ENCODE results near the gene KLHL29. TPM values are rescaled to one million over a fixed set of nuclear protein-coding genes. Genes with fewer than 3 reads are reported as not detected.
A peak's percentile ranks its signal among the peaks of the same experiment; 100 is the strongest.

Gene KLHL29
- total and polyA plus RNA-seq, 2 experiments from 2014 or later: 3.8 to 9.9 TPM

DNA sequence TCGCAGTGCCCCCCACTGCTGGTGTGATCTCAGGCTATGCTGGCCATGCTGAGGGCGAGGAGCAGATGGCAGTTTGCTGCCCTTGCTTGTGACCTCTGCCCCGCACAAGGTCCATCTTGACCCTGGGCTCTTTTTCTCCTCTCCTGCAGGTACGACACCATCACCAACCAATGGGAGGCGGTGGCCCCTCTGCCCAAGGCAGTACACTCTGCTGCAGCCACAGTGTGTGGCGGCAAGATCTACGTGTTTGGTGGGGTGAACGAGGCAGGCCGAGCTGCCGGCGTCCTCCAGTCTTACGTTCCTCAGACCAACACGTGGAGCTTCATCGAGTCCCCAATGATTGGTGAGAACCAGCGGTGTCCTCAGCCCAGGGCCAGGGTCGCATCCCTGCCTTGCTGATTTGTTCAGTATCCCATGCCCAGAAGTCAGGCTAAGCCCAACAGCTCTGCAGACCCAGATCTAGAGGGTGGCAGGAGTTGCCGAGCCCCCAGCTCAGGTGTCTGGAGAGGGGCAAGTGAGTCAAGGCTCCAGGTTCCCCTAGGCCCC lies 318.1 kb downstream of the KLHL29 start:
- Histone ChIP-seq H2AFZ (no peak overlapping the region), H3K79me2 (no peaks in the 10 kb centered on the region), H3K27me3 (no peaks in the 10 kb centered on the region), H3K36me3 (replicated peaks; ENCODE audit: insufficient read depth, low read depth) (no peaks in the 10 kb centered on the region), H4K20me1 (ENCODE audit: insufficient read depth, poor library complexity, severe bottlenecking) (no peaks in the 10 kb centered on the region), H3K9me2 (replicated peaks; ENCODE audit: insufficient read depth) (no peaks in the 10 kb centered on the region), H3K27ac (no peak overlapping the region), H3K4me2 (no peak overlapping the region), H3K9me3 (ENCODE audit: low read depth) (no peaks in the 10 kb centered on the region), H3K4me3 (no peak overlapping the region), H3K4me1 (ENCODE audit: insufficient read depth) (no peaks in the 10 kb centered on the region)
- TF ChIP-seq EZH2phosphoT487 (IDR thresholded peaks at IDR 0.05; ENCODE audit: low read depth, severe bottlenecking, unreplicated experiment): no peak
- DNase-seq (ENCODE audit: low spot score): no peak
- WGBS (ENCODE audit: low lambda C conversion rate, missing lambda C conversion rate): 96% methylated on average over 17 of the region's 17 CpGs

DNA sequence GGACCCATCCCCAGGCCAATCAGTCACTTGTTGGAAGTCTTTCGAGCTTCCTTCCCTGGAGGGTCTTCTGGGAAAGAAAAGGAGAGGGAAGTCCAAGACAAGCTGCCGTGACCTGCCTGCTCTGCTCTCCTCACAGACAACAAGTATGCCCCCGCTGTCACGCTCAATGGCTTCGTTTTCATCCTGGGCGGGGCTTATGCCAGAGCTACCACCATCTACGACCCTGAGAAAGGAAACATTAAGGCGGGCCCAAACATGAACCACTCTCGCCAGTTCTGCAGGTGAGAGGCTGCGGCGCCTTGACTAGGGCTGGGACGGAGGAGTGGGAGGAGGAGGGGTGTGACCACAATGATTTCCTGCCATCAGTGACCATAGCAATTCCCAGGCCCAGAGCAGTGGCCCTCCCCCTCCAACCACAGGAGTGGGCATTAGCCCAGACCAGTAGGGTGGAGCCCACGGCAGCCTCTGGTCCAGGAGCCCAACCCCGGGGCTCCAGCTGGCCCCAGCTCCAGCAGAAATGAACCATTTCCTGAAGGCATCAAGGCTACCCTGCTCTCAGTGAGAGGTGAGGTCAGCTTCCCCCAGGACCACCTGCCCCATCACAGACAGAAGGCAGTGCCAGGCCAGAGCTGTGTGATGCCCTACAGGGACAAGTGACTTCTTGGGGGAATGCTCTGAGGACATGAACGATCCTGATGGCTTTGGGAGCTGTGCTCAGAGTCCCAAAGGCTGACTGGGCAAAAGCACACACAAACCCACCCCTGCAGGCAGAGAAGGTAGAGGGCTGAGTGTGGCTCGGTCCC lies 318.8 kb downstream of the KLHL29 start:
- Histone ChIP-seq H3K9me3 (ENCODE audit: low read depth) (no peaks in the 10 kb centered on the region), H3K9me2 (replicated peaks; ENCODE audit: insufficient read depth) (no peaks in the 10 kb centered on the region), H3K4me2 (no peak overlapping the region), H3K36me3 (replicated peaks; ENCODE audit: insufficient read depth, low read depth) (no peaks in the 10 kb centered on the region), H3K79me2 (no peaks in the 10 kb centered on the region), H3K4me1 (ENCODE audit: insufficient read depth) (no peaks in the 10 kb centered on the region), H3K27me3 (no peaks in the 10 kb centered on the region), H4K20me1 (ENCODE audit: insufficient read depth, poor library complexity, severe bottlenecking) (no peaks in the 10 kb centered on the region), H2AFZ (no peak overlapping the region), H3K4me3 (no peak overlapping the region), H3K27ac (no peak overlapping the region)
- TF ChIP-seq EZH2 (IDR thresholded peaks at IDR 0.05; ENCODE audit: borderline replicate concordance) (no peak), EZH2phosphoT487 (IDR thresholded peaks at IDR 0.05; ENCODE audit: low read depth, severe bottlenecking, unreplicated experiment) (no peak)
- TF ChIP-seq, protein P1, sequence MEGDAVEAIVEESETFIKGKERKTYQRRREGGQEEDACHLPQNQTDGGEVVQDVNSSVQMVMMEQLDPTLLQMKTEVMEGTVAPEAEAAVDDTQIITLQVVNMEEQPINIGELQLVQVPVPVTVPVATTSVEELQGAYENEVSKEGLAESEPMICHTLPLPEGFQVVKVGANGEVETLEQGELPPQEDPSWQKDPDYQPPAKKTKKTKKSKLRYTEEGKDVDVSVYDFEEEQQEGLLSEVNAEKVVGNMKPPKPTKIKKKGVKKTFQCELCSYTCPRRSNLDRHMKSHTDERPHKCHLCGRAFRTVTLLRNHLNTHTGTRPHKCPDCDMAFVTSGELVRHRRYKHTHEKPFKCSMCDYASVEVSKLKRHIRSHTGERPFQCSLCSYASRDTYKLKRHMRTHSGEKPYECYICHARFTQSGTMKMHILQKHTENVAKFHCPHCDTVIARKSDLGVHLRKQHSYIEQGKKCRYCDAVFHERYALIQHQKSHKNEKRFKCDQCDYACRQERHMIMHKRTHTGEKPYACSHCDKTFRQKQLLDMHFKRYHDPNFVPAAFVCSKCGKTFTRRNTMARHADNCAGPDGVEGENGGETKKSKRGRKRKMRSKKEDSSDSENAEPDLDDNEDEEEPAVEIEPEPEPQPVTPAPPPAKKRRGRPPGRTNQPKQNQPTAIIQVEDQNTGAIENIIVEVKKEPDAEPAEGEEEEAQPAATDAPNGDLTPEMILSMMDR (IDR thresholded peaks at IDR 0.05; ENCODE audit: poor library complexity): no peak
- 93% methylated on average over 14 of the region's 16 CpGs for WGBS (ENCODE audit: low lambda C conversion rate, missing lambda C conversion rate)
- peak; percentile 1 for DNase-seq (ENCODE audit: low spot score)

DNA sequence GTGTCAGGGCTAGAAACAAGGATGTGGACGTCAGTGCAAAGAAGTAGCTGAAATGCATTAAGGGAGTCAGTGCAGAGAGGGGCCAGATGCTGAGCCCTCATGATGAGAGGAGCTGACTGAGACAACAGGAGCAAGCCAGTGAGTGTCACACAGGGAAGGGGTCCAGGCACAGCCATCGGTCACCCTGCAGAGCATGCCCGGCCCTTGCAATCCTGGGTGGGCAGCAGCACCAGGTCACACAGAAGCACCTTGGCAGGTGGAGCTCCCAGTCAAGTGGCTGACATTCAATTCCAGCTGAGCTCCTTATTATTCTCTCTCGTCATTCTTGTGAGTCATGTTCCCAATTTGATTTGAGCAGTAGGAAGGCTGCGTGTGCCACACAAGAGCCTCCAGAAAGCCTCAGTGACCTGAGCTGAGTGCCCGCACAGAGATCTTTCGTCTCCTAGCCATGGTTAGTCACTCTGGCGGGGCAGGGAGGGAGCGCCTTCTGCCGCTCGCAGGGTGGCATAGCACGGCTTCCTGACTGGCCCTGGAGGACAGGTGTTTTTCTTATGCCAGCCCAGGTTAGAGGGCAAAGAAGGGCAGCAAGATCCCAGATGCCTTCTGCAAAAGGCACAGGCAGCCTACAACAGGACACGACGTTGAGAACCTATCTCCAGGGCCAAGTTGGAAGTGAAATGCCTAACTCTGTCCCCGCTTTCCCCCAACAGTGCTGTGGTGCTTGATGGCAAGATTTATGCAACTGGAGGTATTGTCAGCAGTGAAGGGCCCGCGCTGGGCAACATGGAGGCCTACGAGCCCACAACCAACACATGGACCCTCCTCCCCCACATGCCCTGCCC lies 321.0 kb downstream of the KLHL29 start:
- DNase-seq (ENCODE audit: low spot score): no peak
- 98% methylated on average over 18 of the region's 18 CpGs for WGBS (ENCODE audit: low lambda C conversion rate, missing lambda C conversion rate)
- Histone ChIP-seq H3K27ac (no peak overlapping the region), H3K79me2 (no peaks in the 10 kb centered on the region), H3K4me1 (ENCODE audit: insufficient read depth) (no peaks in the 10 kb centered on the region), H2AFZ (no peak overlapping the region), H3K9me3 (ENCODE audit: low read depth) (no peaks in the 10 kb centered on the region), H3K4me2 (no peak overlapping the region), H3K36me3 (replicated peaks; ENCODE audit: insufficient read depth, low read depth) (no peaks in the 10 kb centered on the region), H3K27me3 (no peaks in the 10 kb centered on the region), H3K4me3 (no peak overlapping the region), H4K20me1 (ENCODE audit: insufficient read depth, poor library complexity, severe bottlenecking) (no peaks in the 10 kb centered on the region), H3K9me2 (replicated peaks; ENCODE audit: insufficient read depth) (no peaks in the 10 kb centered on the region)
- TF ChIP-seq, protein P1 (IDR thresholded peaks at IDR 0.05; ENCODE audit: poor library complexity): no peak
- TF ChIP-seq EZH2phosphoT487 (IDR thresholded peaks at IDR 0.05; ENCODE audit: low read depth, severe bottlenecking, unreplicated experiment) (no peak), EZH2 (IDR thresholded peaks at IDR 0.05; ENCODE audit: borderline replicate concordance) (no peak)

Measured in hepatocyte (in vitro differentiated cells).